Testis (tissue), 2 donors: ENCODE measurements around the gene BCL2L14.

Source experiments
- CTCF ChIP-seq, 3 experiments: fragments of 450-650 bp in 2 of 3; fragments of 200-600 bp in 1 of 3; sonication (generic) in 1 of 3; IDR thresholded peaks; one replicate each; pipeline ENCODE4 v1.5.1; 2016 to 2019; ENCODE audit warnings: antibody characterized with exemption in 3 of 3, mild to moderate bottlenecking in 2 of 3, moderate library complexity in 1 of 3
- POLR2A ChIP-seq: fragments of 450-650 bp; IDR thresholded peaks from one replicate; pipeline ENCODE4 v1.6.1; 2017; ENCODE audit warnings: antibody characterized with exemption, mild to moderate bottlenecking, moderate library complexity

- TF ChIP-seq POLR2A (no peak), CTCF (IDR thresholded peaks at IDR 0.05) (no peak)
These were observed 38.4 kb upstream of the BCL2L14 start for GRCh38 chr12:12032260-12032791.
